Body of pancreas (tissue), 4 donors: ENCODE measurements around the gene BIVM. TPM values are rescaled to one million over a fixed set of nuclear protein-coding genes. Genes with fewer than 3 reads are reported as not detected.

Experiments used
- ATAC-seq: fragments of 150-250 bp; one replicate; pipeline ENCODE4 v1.9.1; 2016
- DNase-seq, 4 donors: peaks; one replicate each; pipeline ENCODE4 v3.0.0-alpha.2; 2019
- H3K27ac ChIP-seq, 4 donors: fragments of 200-600 bp; sonication (generic); 1 replicate in 3 of 4; 2 replicates in 1 of 4; pipeline versions ENCODE4 v1.5.1 to v1.6.1; 2016 to 2019; ENCODE audit warnings: mild to moderate bottlenecking in 1 of 4, mixed read lengths in 1 of 4, moderate library complexity in 1 of 4
- H3K27me3 ChIP-seq, 2 donors: fragments of 200-600 bp; sonication (generic); one replicate each; pipeline ENCODE4 v1.6.0; 2016; ENCODE audit warnings: mild to moderate bottlenecking in 1 of 2
- H3K36me3 ChIP-seq, 2 donors: fragments of 200-600 bp; sonication (generic); replicated peaks in 1 of 2; 2 replicates each; pipeline ENCODE4 v1.5.1; 2016; ENCODE audit warnings: low read depth in 2 of 2; ENCODE audit not compliant: insufficient read depth in 1 of 2
- H3K4me1 ChIP-seq: fragments of 200-600 bp; sonication (generic); one replicate; pipeline ENCODE4 v1.6.0; 2016
- H3K4me3 ChIP-seq, 2 donors: fragments of 200-600 bp; sonication (generic); 1 replicate in 1 of 2; 2 replicates in 1 of 2; pipeline ENCODE4 v1.5.1; 2016 to 2019
- H3K9me3 ChIP-seq, 3 donors: fragments of 200-600 bp; sonication (generic); 1 replicate in 2 of 3; 2 replicates in 1 of 3; pipeline ENCODE4 v1.5.1; 2016
- CTCF ChIP-seq, 7 experiments: fragments of 450-650 bp in 4 of 7; fragments of 200-600 bp in 3 of 7; sonication (generic) in 3 of 7; IDR thresholded peaks; one replicate each; pipeline ENCODE4 v1.5.1; 2016 to 2019; ENCODE audit warnings: antibody characterized with exemption in 7 of 7
- POLR2A ChIP-seq, 3 donors: fragments of 450-650 bp; IDR thresholded peaks; one replicate each; pipeline ENCODE4 v1.6.1; 2016; ENCODE audit warnings: antibody characterized with exemption in 3 of 3, mild to moderate bottlenecking in 2 of 3
- WGBS, 2 donors: methylation state at CpG; one replicate each; pipeline ENCODE4 v1.1.5; 2017; 5-methylcytosine and 5-hydroxymethylcytosine counted together
- intact Hi-C: fragments of 100-400 bp; cut with DNase I; formaldehyde crosslinking; loops from one replicate; pipeline ENCODE4 v1.15.1; 2023
- total RNA-seq, 2 donors: library from RNA; depleted of rRNA; stranded (reverse); fragments of >200 nt; gene quantifications; one replicate each; pipeline ENCODE4 v1.1.0, GENCODE V29; 2016

BIVM gene
- total RNA-seq, 2 donors from 2014 or later: 15.8 to 18.9 TPM

DNA sequence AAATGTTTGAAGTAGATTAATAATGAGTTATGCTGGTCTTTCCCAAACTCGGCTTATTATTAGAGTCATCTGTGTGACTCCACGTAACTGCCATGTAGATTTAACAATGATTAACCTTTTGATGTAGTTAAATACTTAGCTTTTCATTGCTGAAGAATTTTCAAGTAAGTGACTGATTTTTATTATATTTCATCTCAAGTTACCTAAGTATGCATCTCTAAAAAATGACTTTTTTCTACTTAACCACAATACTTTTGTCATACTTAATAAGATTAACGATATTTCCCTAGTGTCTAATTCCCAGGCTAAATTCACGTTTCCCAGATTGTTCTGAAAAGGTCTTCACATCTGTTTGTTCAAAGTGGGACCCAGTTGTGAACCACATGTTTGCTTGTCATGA lies 17.8 kb downstream of the BIVM start:
- Histone ChIP-seq H3K4me3 (no peak overlapping the region), H3K4me1 (peaks cover 9% of the 10 kb centered on the region), H3K9me3 (no peaks in the 10 kb centered on the region), H3K36me3 (peaks cover 0 to 5% of the 10 kb centered on the region in 2 donors), H3K27me3 (no peaks in the 10 kb centered on the region), H3K27ac (peak overlapping the region in 1 of 4 donors; percentile 10)
- WGBS, 2 donors: 62 to 67% methylated on average over 4 of the region's 4 CpGs
- intact Hi-C loops: no loop called here
- no peak for TF ChIP-seq CTCF (IDR thresholded peaks at IDR 0.05)
- no peak for TF ChIP-seq POLR2A (IDR thresholded peaks at IDR 0.05)
- no peak for DNase-seq
- ATAC-seq: no peak

DNA sequence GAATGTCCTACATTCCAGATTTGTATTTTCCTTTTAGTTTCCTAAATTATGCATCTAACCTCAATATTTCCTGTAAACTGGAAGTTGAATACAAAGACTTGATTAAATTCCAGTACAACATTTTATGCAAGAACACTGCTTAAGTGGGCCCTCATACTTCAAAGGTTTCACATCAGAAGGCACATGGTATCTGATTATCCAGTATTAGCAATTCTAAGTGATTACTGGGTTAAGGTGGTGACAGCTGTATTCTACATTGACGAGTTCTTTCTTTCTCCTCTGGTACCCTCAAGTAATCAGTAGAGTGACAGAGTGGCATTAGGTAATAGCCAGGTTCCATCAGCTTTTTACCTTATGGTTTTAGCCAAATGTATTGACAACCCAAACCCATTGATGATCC lies 18.3 kb downstream of the BIVM start:
- no peaks in the 10 kb centered on the region for H3K9me3 ChIP-seq
- WGBS, 2 donors: 82 to 88% methylated on average over 1 of the region's 1 CpG
- TF ChIP-seq CTCF (IDR thresholded peaks at IDR 0.05) (no peak), POLR2A (IDR thresholded peaks at IDR 0.05) (no peak)
- peaks cover 0 to 10% of the 10 kb centered on the region in 2 donors for H3K36me3 ChIP-seq
- H3K27ac ChIP-seq: peak overlapping the region in 1 of 4 donors; percentile 10
- DNase-seq: no peak
- H3K4me3 ChIP-seq: no peak overlapping the region
- peaks cover 9% of the 10 kb centered on the region for H3K4me1 ChIP-seq
- no peak for ATAC-seq
- intact Hi-C loops: no loop called here
- no peaks in the 10 kb centered on the region for H3K27me3 ChIP-seq

DNA sequence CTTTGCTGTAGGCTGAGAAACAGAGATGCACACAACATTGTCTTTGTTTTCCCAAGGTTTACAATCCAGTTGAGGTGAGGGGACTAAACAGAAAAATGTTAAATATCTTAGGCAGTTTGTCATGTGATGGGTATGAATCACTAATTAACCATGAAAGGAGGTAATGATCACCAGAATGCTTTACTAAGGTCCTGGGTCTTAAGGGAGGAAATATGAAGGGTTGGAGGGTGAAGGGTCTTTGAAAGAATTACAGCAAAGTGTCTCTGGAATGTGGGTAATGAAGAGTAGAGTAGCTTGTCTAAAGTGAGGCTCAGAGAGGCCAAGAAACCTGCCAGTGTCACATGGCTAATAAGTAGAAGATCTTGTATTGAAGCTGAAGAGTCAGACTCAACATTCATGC lies 19.0 kb downstream of the BIVM start:
- Histone ChIP-seq H3K27me3 (no peaks in the 10 kb centered on the region), H3K27ac (peak overlapping the region in 2 of 4 donors; percentile 9 to 10), H3K36me3 (peaks cover 0 to 11% of the 10 kb centered on the region in 2 donors), H3K4me3 (no peak overlapping the region), H3K9me3 (no peaks in the 10 kb centered on the region), H3K4me1 (peaks cover 9% of the 10 kb centered on the region)
- TF ChIP-seq CTCF (IDR thresholded peaks at IDR 0.05): no peak
- no peak for TF ChIP-seq POLR2A (IDR thresholded peaks at IDR 0.05)
- no peak for DNase-seq
- ATAC-seq: peak; percentile 27
- intact Hi-C loops: no loop called here

- Histone ChIP-seq H3K4me1 (peaks cover 1% of the 10 kb centered on the region), H3K4me3 (no peak overlapping the region), H3K27me3 (no peaks in the 10 kb centered on the region), H3K27ac (no peak overlapping the region), H3K36me3 (peaks cover 0 to 18% of the 10 kb centered on the region in 2 donors), H3K9me3 (no peaks in the 10 kb centered on the region)
- ATAC-seq: no peak
- intact Hi-C loops: no loop called here
- TF ChIP-seq POLR2A (IDR thresholded peaks at IDR 0.05): no peak
- no peak for TF ChIP-seq CTCF (IDR thresholded peaks at IDR 0.05)
- WGBS, 2 donors: 93 to 98% methylated on average over 4 of the region's 4 CpGs
- no peak for DNase-seq
Measured at GRCh38 chr13:102825400-102825799, 26.5 kb downstream of the BIVM start.

- WGBS, 2 donors: 84% methylated on average over 8 of the region's 8 CpGs
- H3K36me3 ChIP-seq: peaks cover 0 to 18% of the 10 kb centered on the region in 2 donors
- intact Hi-C loops: no loop called here
- H3K27ac ChIP-seq: no peak overlapping the region
- ATAC-seq: no peak
- no peak for DNase-seq
- no peaks in the 10 kb centered on the region for H3K9me3 ChIP-seq
- TF ChIP-seq POLR2A (IDR thresholded peaks at IDR 0.05) (no peak), CTCF (IDR thresholded peaks at IDR 0.05) (no peak)
- H3K4me1 ChIP-seq: peaks cover 5% of the 10 kb centered on the region
- no peaks in the 10 kb centered on the region for H3K27me3 ChIP-seq
- H3K4me3 ChIP-seq: no peak overlapping the region
Measured at GRCh38 chr13:102825921-102826706, 27.2 kb downstream of the BIVM start.
